ENCODE results near the gene PECR. TPM values are rescaled to one million over a fixed set of nuclear protein-coding genes. Genes with fewer than 3 reads are reported as not detected.
A peak's percentile ranks its signal among the peaks of the same experiment; 100 is the strongest.
"Not testable (repeated sequence)": the region's sequence is repeated elsewhere in the genome, so short reads cannot be mapped to it uniquely, and the experiment has no call there.

Gene PECR
- total RNA-seq, 1 donor: 11.8 TPM

- DNase-seq (ENCODE audit: low read depth in 2 of 3, low spot score in 2 of 3): no peak
Measured at GRCh38 chr2:216107320-216107719, 25.7 kb upstream of the PECR start.

DNA sequence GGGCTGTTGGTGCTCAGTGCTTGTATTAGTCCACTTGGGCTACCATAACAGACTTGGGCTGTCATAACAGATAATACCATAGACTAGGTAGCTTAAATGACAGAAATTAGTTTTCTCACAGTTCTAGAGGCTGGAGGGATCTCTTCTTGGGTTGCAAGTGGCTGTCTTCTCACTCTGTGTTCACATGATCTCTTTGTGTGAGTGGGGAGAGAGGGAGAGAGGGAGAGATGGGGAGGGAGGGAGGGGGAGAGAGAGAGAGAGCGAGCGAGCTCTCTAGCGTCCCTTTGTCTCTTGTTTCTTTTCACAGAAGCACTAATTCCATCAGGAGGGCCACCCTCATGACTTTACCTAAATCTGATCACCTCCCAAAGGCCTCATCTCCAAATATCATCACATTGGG lies 23.1 kb upstream of the PECR start:
- DNase-seq (ENCODE audit: low read depth in 2 of 3, low spot score in 2 of 3): no peak

GRCh38 chr2:216103213-216103612 lies 21.6 kb upstream of the PECR start:
- DNase-seq (ENCODE audit: low read depth in 2 of 3, low spot score in 2 of 3): peak in 1 of 3 donors; percentile 35

DNA sequence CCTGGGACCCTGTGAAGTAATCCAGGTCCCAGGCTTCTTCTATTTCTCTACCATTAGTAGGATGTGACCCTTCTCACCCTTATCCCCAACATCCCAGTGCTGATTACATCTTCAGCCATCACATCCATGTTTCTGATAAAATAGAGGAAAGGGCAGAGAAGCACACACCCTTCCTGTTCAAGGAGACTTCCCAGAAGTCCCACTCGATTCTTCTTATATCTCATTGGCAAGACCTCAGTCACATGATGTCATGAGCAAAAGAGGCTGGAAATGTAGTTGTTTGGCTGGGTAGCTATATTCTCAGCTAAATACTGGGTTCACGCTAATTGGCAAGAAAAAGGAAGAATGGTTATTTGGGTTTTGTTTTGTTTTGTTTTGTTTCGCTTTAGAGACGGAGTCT lies 19.5 kb upstream of the PECR start:
- DNase-seq (ENCODE audit: low read depth in 2 of 3, low spot score in 2 of 3): no peak

- DNase-seq (ENCODE audit: low read depth in 2 of 3, low spot score in 2 of 3): no peak
Measured at GRCh38 chr2:216098421-216099334, 17.1 kb upstream of the PECR start.

- DNase-seq (ENCODE audit: low read depth in 2 of 3, low spot score in 2 of 3): no peak
Measured at GRCh38 chr2:216094701-216095100, 13.1 kb upstream of the PECR start.

- no peak for DNase-seq (ENCODE audit: low read depth in 2 of 3, low spot score in 2 of 3)
Measured at GRCh38 chr2:216092646-216093045, 11.0 kb upstream of the PECR start.

GRCh38 chr2:216090369-216090786 lies 8.8 kb upstream of the PECR start:
- DNase-seq (ENCODE audit: low read depth in 2 of 3, low spot score in 2 of 3): no peak

DNA sequence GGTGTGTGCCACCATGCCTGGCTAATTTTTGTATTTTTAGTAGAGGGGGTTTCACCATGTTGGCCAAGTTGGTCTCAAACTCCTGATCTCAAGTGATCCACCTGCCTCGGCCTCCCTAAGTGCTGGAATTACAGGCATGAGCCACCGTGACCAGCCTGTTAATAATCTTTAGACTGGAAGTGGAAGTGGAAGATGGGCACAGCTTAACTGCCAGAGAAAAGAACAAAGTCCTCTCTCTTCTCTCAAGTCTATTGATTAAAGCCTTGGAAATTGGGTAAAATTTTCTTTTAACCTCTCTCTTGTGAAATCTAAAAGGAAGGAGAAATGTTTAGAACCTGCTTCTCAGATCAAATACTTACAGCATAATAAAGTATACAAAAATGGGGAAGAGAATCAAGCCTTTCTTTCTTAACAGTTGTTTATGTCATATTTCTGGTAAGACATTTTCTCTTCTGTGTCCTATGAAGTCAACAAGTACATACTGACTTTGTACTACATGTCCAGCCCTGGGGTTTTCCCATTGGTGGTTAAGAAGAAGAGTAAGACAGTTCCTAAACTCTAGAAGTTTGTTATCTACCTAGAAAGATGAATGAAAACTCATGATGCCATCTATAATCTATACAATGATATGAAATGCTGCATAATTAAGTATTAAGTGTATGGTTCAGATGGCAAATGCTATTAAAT lies 4.7 kb upstream of the PECR start:
- no peak for DNase-seq (ENCODE audit: low read depth in 2 of 3, low spot score in 2 of 3)

DNA sequence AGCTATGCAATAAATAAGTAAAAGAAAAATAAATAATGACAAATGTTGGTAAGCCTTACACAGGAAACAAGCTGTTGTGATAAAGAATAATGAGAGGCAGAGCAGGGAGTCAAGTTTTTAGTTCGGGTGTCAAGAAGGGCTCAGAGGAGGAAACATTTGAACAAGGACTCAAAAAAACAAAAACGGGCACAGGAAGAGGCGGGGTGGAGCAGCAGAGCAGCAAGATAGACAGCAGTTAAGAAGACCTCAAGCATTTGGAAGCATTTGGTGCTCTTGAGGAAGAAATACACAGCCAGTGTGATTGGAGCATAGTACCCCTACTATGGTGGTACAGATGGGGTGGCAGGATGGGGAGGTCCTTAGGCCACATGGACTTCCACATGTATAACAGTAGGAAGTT lies 2.9 kb upstream of the PECR start:
- no peak for DNase-seq (ENCODE audit: low read depth in 2 of 3, low spot score in 2 of 3)

DNA sequence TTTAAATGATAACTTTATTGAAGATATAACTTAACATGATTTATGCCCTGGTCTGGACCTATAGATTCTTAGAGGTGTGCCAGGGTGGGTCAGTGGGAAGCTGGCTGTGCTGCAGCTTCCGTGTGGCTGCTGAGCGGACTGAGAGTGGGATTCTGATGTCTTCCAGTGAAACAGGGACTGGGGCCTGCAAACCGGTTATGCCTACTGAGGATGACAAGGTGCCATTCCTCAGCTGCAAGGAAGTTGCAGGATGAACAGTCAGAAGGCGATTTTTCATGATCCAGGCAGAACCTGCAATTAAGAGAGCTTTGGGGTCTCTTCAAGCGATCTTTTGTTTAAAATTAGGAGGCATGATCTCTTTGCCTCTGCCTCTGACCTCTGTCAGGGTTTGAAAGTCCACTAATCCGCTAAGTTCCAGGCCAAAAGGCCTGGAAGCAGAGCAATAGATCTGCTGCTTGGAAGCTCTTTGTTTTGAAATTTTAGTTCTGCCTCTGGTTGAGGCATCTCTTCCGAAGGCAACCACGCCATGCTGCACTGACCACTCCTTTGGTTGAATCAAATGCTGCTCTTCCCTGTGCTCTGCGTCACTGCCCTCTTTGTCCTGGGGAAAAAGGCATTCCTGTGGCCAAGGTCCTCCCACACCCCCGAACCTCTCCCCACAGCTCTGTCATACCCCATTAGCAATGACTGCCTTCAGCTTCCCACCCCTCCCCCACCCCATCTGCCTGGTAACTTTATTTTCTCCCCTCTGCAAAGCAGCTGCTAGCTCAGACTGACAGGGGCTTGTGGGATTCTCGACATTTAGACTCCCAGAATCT lies 2.1 kb upstream of the PECR start:
- no peak for DNase-seq (ENCODE audit: low read depth in 2 of 3, low spot score in 2 of 3)

DNA sequence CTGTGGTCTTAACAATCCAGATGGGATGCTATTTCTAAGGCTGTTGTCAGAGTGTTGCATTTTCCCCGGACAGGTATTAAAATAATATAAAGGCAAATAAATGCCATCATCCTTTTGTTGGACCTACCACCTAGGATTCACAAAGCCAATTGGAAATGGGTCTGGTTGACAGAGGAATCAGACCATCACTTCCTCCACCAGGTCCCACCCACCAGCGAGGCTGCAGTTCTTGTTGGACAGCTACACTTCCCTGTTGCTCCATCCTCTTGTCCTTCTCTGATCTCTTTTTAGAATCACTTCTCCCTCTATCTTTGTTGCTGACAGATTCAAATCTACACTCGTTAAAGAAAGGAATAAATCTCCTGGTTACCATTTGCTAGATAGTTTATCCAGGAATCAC lies 1.2 kb upstream of the PECR start:
- no peak for DNase-seq (ENCODE audit: low read depth in 2 of 3, low spot score in 2 of 3)

DNA sequence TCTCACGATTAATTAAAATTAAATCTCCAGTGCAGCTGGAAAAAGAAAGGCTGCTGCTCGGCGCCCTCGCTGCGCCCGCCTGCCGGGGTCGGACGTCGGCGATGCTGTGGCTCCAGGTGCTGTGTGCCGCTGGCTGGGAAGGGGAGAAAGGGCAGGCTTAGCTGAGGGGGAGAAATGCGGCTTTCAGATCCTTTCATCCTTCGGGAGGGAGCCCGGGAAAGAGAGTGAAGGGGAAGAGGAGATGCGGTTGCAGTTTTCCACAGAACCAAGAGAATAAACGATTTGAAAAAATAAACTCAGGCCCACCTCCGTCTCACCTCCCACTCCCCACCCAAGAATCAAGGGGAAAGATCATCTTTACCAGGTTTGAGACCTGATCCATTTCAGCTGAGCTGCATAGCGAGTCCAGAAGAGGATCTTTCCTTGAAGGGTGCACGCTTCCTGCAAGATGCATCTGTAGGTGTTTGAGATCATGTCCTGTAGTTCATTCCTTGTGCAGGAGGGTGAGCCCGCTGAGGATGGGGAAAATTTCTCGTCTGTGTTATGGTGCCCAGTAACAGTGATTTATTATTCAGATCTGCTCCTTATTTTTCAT lies 605 bp upstream of the PECR start:
- DNase-seq (ENCODE audit: low read depth in 2 of 3, low spot score in 2 of 3): no peak

DNA sequence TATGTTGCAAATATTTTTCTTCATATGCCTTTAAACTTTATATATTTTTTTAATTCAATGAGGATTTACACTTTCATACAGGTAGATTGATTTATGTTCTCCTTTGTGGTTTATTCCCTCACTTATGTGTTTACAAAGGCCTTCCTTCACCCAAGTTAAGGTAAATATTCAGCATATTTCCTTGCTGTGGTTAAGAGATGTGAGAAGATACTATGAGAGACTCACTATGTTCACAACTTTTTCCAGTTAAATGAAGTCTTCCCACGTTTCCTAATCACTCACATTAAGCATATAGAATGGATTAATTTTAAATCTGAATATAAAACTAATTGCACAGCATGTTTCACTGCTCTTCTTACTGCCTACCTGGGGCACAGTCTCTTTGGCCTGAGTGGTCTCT lies 597 bp downstream of the PECR start:
- DNase-seq (ENCODE audit: low read depth in 2 of 3, low spot score in 2 of 3): no peak

DNA sequence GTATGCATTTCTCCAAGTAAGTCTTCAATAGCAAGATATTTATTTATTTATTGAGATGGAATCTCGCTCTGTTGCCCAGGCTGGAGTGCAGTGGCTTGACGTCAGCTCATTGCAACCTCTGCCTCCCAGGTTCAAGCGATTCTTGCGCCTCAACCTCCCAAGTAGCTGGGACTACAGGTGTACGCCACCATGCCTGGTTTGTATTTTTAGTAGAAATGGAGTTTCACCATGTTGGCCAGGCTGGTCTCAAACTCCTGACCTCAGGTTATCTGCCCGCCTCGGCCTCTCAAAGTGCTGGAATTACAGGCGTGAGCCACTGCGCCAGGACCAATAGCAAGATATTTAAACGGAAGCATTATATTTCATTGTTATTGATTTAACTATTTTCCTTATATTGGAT lies 1.6 kb downstream of the PECR start:
- DNase-seq (ENCODE audit: low read depth in 2 of 3, low spot score in 2 of 3): not testable (repeated sequence)

DNA sequence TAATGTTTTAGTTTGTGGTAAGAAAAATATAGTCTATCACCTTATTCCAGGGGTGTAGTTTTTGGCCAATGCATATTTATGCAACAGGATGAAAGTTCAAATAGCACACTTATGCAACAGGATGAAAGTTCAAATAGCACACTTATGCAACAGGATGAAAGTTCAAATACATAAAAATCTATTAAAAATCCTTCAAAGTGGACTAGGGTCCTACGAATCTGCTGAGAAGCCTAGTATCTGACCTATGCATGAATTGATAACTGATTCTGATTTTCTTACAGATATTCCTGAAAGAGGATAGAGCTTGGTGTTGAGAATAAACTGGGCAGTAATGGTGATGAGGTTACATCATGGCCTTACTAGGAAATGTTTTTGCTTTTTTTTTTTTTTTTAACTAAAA lies 2.8 kb downstream of the PECR start:
- no peak for DNase-seq (ENCODE audit: low read depth in 2 of 3, low spot score in 2 of 3)

GRCh38 chr2:216075510-216076485 lies 5.8 kb downstream of the PECR start:
- no peak for DNase-seq (ENCODE audit: low read depth in 2 of 3, low spot score in 2 of 3)

GRCh38 chr2:216074794-216075193 lies 6.8 kb downstream of the PECR start:
- no peak for DNase-seq (ENCODE audit: low read depth in 2 of 3, low spot score in 2 of 3)

- no peak for DNase-seq (ENCODE audit: low read depth in 2 of 3, low spot score in 2 of 3)
Measured at GRCh38 chr2:216074380-216074779, 7.2 kb downstream of the PECR start.

- DNase-seq (ENCODE audit: low read depth in 2 of 3, low spot score in 2 of 3): no peak
Measured at GRCh38 chr2:216073773-216074172, 7.8 kb downstream of the PECR start.

Data from hematopoietic multipotent progenitor cell (in vitro differentiated cells).